Natural killer cell (primary cell): ENCODE measurements around the gene AADACL4. TPM values are rescaled to one million over a fixed set of nuclear protein-coding genes. Genes with fewer than 3 reads are reported as not detected.
"Not testable (repeated sequence)": the region's sequence is repeated elsewhere in the genome, so short reads cannot be mapped to it uniquely, and the experiment has no call there.

Experiments used
- ATAC-seq, 3 donors: fragments of 150-1000 bp in 2 of 3; fragments of 200-7000 bp in 1 of 3; cut with Tn5 transposase; 1 replicate in 1 of 3; 2 replicates in 2 of 3; pipeline ENCODE4 v1.10.0; 2021; ENCODE audit warnings: mild to moderate bottlenecking in 2 of 3, moderate library complexity in 2 of 3
- DNase-seq, 2 donors: peaks; one replicate each; pipeline versions ENCODE4 v3.0.0 to v3.0.0-alpha.2; 2013 to 2021; ENCODE audit warnings: mixed read lengths in 1 of 2
- H3K27ac ChIP-seq: one replicate; pipeline ENCODE4 v1.5.1; 2013; ENCODE audit warnings: mild to moderate bottlenecking, low read length
- H3K27me3 ChIP-seq: one replicate; pipeline ENCODE4 v1.6.1; 2013; ENCODE audit warnings: low read length; ENCODE audit not compliant: control insufficient read depth, insufficient read depth
- H3K36me3 ChIP-seq: one replicate; pipeline ENCODE4 v1.6.1; 2013; ENCODE audit warnings: low read length; ENCODE audit not compliant: control insufficient read depth, insufficient read depth
- H3K4me1 ChIP-seq: one replicate; pipeline ENCODE4 v1.6.1; 2013; ENCODE audit warnings: low read length; ENCODE audit not compliant: control insufficient read depth, insufficient read depth
- H3K4me3 ChIP-seq: one replicate; pipeline ENCODE4 v1.5.1; 2013; ENCODE audit warnings: low read length
- H3K9me3 ChIP-seq: one replicate; pipeline ENCODE4 v1.6.1; 2013; ENCODE audit warnings: low read length; ENCODE audit not compliant: control insufficient read depth, insufficient read depth
- H3K27ac Mint-ChIP-seq, 2 donors: one replicate each; pipeline ENCODE4 v1.8.0; 2022; ENCODE audit warnings: mild to moderate bottlenecking in 2 of 2, mixed read lengths in 2 of 2, moderate library complexity in 1 of 2
- H3K27me3 Mint-ChIP-seq, 2 donors: one replicate each; pipeline ENCODE4 v1.8.0; 2022; ENCODE audit warnings: low read depth in 2 of 2, mixed read lengths in 2 of 2
- H3K36me3 Mint-ChIP-seq: one replicate; pipeline ENCODE4 v1.8.0; 2022; ENCODE audit warnings: mixed read lengths
- H3K4me1 Mint-ChIP-seq, 2 donors: one replicate each; pipeline ENCODE4 v1.8.0; 2022; ENCODE audit warnings: mixed read lengths in 2 of 2
- H3K4me3 Mint-ChIP-seq: one replicate; pipeline ENCODE4 v1.8.0; 2022; ENCODE audit warnings: mild to moderate bottlenecking, moderate library complexity, mixed read lengths
- H3K9me3 Mint-ChIP-seq, 2 donors: one replicate each; pipeline ENCODE4 v1.8.0; 2022; ENCODE audit warnings: mixed read lengths in 2 of 2
- WGBS: methylation state at CpG from one replicate; pipeline ENCODE4 v1.1.7; 2013; ENCODE audit warnings: missing lambda C conversion rate; ENCODE audit not compliant: insufficient coverage; 5-methylcytosine and 5-hydroxymethylcytosine counted together
- intact Hi-C: fragments of 100-400 bp; cut with micrococcal nuclease; formaldehyde crosslinking; loops from one replicate; pipeline ENCODE4 v1.14.2; 2022
- total RNA-seq, 4 donors: library from RNA; stranded (reverse); fragments of 120-200 nt in 1 of 4; gene quantifications; one replicate each; pipeline versions ENCODE4 v1.2.3 to v1.2.4, GENCODE V29; 2013 to 2022
- TF ChIP-seq, protein P1 (sequence below): fragments of 200-600 bp; IDR thresholded peaks from one replicate; pipeline ENCODE4 v1.8.0; 2022; ENCODE audit warnings: antibody characterized with exemption

AADACL4 gene
- total RNA-seq, 3 donors from 2014 or later (not counting 1 experiment from before 2014, with no cell fraction given), result not detected

DNA sequence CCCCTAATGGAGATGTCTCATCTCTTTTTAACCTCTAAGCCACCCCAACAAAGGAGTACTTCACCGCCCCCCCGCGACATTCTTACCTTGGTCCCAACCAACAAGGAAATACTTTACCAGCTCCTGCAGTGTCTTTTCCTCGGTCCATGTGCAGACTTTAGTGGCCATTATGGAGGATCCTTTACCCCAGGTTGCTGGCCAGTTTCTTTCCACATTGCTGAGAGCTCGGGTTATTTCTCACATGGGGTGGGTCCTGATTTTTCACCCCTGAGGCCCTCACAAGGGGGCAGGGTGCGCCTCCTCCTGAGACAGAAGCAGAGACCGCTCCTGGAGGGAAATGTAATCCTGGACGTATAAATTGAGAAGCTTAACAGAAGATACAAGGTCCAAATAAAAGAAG lies 69.0 kb downstream of the AADACL4 start:
- peaks cover 11 to 50% of the 10 kb centered on the region in 2 donors for H3K27me3 Mint-ChIP-seq
- Histone ChIP-seq H3K27ac (no peak overlapping the region), H3K4me1 (no peaks in the 10 kb centered on the region), H3K27me3 (no peaks in the 10 kb centered on the region), H3K9me3 (no peaks in the 10 kb centered on the region), H3K4me3 (no peak overlapping the region), H3K36me3 (no peaks in the 10 kb centered on the region)
- no peak overlapping the region for H3K27ac Mint-ChIP-seq
- H3K9me3 Mint-ChIP-seq, result no peaks in the 10 kb centered on the region
- no peak overlapping the region for H3K4me3 Mint-ChIP-seq
- WGBS, result 87% methylated on average over 8 of the region's 8 CpGs
- TF ChIP-seq, protein P1, sequence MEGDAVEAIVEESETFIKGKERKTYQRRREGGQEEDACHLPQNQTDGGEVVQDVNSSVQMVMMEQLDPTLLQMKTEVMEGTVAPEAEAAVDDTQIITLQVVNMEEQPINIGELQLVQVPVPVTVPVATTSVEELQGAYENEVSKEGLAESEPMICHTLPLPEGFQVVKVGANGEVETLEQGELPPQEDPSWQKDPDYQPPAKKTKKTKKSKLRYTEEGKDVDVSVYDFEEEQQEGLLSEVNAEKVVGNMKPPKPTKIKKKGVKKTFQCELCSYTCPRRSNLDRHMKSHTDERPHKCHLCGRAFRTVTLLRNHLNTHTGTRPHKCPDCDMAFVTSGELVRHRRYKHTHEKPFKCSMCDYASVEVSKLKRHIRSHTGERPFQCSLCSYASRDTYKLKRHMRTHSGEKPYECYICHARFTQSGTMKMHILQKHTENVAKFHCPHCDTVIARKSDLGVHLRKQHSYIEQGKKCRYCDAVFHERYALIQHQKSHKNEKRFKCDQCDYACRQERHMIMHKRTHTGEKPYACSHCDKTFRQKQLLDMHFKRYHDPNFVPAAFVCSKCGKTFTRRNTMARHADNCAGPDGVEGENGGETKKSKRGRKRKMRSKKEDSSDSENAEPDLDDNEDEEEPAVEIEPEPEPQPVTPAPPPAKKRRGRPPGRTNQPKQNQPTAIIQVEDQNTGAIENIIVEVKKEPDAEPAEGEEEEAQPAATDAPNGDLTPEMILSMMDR, result no peak
- no peaks in the 10 kb centered on the region for H3K4me1 Mint-ChIP-seq
- ATAC-seq (no peak), DNase-seq (no peak)
- intact Hi-C loops, result no loop called here
- H3K36me3 Mint-ChIP-seq, result no peaks in the 10 kb centered on the region

DNA sequence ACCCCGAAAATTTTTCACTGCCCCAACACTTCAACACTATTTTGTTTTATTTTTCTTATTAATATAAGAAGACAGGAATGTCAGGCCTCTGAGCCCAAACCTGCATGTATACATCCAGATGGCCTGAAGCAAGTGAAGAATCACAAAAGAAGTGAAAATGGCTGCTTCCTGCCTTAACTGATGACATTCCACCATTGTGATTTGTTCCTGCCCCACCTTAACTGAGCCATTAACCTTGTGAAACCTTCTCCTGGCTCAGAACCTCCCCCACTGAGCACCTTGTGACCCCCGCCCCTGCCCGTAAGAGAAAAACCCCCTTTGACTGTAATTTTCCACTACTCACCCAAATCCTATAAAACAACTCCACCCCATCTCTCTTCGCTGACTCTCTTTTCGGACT lies 69.8 kb downstream of the AADACL4 start:
- H3K4me1 ChIP-seq, H3K9me3 Mint-ChIP-seq, ATAC-seq, H3K27me3 ChIP-seq, intact Hi-C loops, H3K36me3 ChIP-seq, H3K4me3 Mint-ChIP-seq, H3K4me3 ChIP-seq, H3K27ac ChIP-seq, H3K36me3 Mint-ChIP-seq, DNase-seq, H3K9me3 ChIP-seq, H3K27ac Mint-ChIP-seq, H3K4me1 Mint-ChIP-seq: not testable (repeated sequence)
- peaks cover 11 to 50% of the 10 kb centered on the region in 2 donors for H3K27me3 Mint-ChIP-seq
- WGBS, result 87% methylated on average over 4 of the region's 5 CpGs

DNA sequence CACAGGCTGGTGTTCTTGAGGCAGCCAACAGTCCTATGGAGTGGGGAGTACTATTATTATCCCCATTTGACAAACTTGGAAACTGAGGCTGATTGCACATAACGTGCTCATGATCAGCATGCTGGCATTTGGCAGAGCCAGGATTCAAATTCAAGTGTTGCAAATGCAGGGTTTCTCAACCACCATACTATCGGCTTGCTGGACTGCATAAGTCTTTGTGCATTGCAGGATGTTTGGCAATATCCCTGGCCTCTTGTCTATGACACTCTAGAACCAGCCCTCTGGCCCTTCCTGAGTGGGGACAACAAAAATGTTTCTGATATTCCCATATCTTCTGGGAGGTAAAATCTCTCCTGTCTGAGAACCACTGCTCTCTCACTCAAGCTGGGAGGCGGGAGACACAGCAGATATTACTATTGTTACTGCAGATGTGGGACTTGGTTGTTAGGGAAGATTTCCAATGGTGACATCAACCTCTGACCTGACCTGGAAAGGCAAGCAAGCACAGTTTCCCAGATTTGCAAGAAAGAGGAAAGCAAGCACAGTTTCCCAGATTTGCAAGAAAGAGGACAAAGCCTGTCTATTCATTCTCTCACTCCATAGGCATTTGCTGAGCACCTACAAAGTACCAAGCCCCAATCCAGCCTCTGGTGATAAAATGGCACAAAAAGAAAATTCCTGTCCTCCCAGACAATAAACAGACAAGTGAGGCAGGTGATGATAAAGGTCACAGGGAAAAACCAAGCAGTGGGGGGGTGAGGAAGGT lies 71.0 kb downstream of the AADACL4 start:
- no peaks in the 10 kb centered on the region for H3K4me1 ChIP-seq
- intact Hi-C loops, result no loop called here
- TF ChIP-seq, protein P1, result no peak
- Mint-ChIP-seq H3K36me3 (no peaks in the 10 kb centered on the region), H3K4me3 (no peak overlapping the region), H3K4me1 (no peaks in the 10 kb centered on the region), H3K9me3 (no peaks in the 10 kb centered on the region), H3K27me3 (peaks cover 11 to 47% of the 10 kb centered on the region in 2 donors), H3K27ac (no peak overlapping the region)
- H3K36me3 ChIP-seq, result no peaks in the 10 kb centered on the region
- H3K27me3 ChIP-seq, result no peaks in the 10 kb centered on the region
- no peak overlapping the region for H3K4me3 ChIP-seq
- 79% methylated on average over 3 of the region's 3 CpGs for WGBS
- ATAC-seq (no peak), DNase-seq (no peak)
- H3K9me3 ChIP-seq, result no peaks in the 10 kb centered on the region
- H3K27ac ChIP-seq, result no peak overlapping the region

DNA sequence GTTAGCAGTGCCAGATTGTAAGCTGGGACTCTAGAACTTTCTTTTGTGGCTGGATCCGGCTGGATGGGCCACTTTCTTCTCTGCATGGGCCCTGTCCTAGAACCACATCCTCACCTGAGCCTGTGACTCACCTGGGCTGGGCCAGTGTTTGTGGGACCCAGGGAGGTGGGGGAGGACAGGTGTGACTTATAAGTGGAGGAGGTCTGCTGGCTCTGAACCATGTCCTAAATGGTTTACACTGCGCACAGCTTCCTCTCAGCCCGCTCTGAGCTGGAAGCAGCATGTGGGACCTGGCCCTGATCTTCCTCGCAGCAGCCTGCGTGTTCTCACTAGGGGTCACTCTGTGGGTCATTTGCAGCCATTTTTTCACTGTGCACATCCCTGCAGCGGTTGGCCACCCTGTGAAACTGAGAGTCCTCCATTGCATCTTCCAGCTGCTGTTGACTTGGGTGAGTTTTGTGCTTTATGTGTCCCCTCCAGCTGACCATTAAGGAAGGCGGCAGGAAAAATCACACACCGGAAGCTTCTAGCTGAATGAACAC lies 72.1 kb downstream of the AADACL4 start, which contains the start of gene AADACL3:
Gene AADACL3, plus strand, starts transcription at position 215 of the 542 bp plus-strand sequence. Its CDS starts 67 bp downstream, at position 282.
- ATAC-seq (no peak), DNase-seq (no peak)
- Mint-ChIP-seq H3K4me3 (no peak within 1 kb of the TSS), H3K27me3 (peaks cover 15 to 37% of the 10 kb centered on the region in 2 donors), H3K4me1 (no peaks in the 10 kb centered on the region), H3K27ac (no peak within 1 kb of the TSS), H3K36me3 (no peaks in the 10 kb centered on the region), H3K9me3 (no peaks in the 10 kb centered on the region)
- Histone ChIP-seq H3K4me1 (no peaks in the 10 kb centered on the region), H3K36me3 (no peaks in the 10 kb centered on the region), H3K27me3 (no peaks in the 10 kb centered on the region), H3K4me3 (no peak within 1 kb of the TSS), H3K27ac (no peak within 1 kb of the TSS), H3K9me3 (no peaks in the 10 kb centered on the region)
- intact Hi-C loops, result no loop called here
- TF ChIP-seq, protein P1, result no peak
- 88% methylated on average over 8 of the region's 8 CpGs for WGBS

Other genes with a start within 250 kb of the AADACL4 start
- 100 to 1,000 TPM; 106 to 175 (median 153) TPM for gene DHRS3, start 25.9 kb upstream of the AADACL4 start, total RNA-seq
- not detected for gene AADACL3, start 72.0 kb downstream of the AADACL4 start, total RNA-seq
- gene CFAP107, start 102.1 kb downstream of the AADACL4 start, total RNA-seq, result not detected
- not detected for gene PRAMEF12, start 129.7 kb downstream of the AADACL4 start, total RNA-seq
- not detected for gene PRAMEF1, start 147.3 kb downstream of the AADACL4 start, total RNA-seq
- not detected for gene PRAMEF11, start 187.3 kb downstream of the AADACL4 start, total RNA-seq
- gene HNRNPCL1, start 204.6 kb downstream of the AADACL4 start, total RNA-seq, result not detected
- gene PRAMEF2, start 213.0 kb downstream of the AADACL4 start, total RNA-seq, result not detected
- not detected for gene PRAMEF4, start 242.1 kb downstream of the AADACL4 start, total RNA-seq